HEK293T (cell line): Measurements from ENCODE around the gene NTF3.

Source experiments
- ARNT ChIP-seq: fragments of 450-650 bp; IDR thresholded peaks from 2 replicates; pipeline ENCODE4 v1.6.1; 2017; ENCODE audit warnings: mild to moderate bottlenecking
- BHLHE40 ChIP-seq: fragments of 450-650 bp; IDR thresholded peaks from 2 replicates; pipeline ENCODE4 v1.6.1; 2016; ENCODE audit warnings: mild to moderate bottlenecking, moderate library complexity, borderline replicate concordance
- CTBP1 ChIP-seq: fragments of 450-650 bp; IDR thresholded peaks from 2 replicates; pipeline ENCODE4 v1.6.1; 2016; ENCODE audit warnings: borderline replicate concordance
- FOXK2 ChIP-seq: fragments of 450-650 bp; IDR thresholded peaks from 2 replicates; pipeline ENCODE4 v1.6.1; 2016; ENCODE audit warnings: mild to moderate bottlenecking
- FOXM1 ChIP-seq: fragments of 450-650 bp; IDR thresholded peaks from 2 replicates; pipeline ENCODE4 v1.6.1; 2017; ENCODE audit warnings: mild to moderate bottlenecking, borderline replicate concordance
- NFRKB ChIP-seq: fragments of 450-650 bp; IDR thresholded peaks from 2 replicates; pipeline ENCODE4 v1.6.1; 2016; ENCODE audit warnings: mild to moderate bottlenecking, moderate library complexity
- PKNOX1 ChIP-seq: fragments of 450-650 bp; IDR thresholded peaks from 2 replicates; pipeline ENCODE4 v1.6.1; 2016
- SP1 ChIP-seq: fragments of 450-650 bp; IDR thresholded peaks from 2 replicates; pipeline ENCODE4 v1.6.1; 2017

GRCh38 chr12:5498076-5498475, 66.2 kb downstream of the NTF3 start:
- TF ChIP-seq ARNT, result no peak
- no peak for TF ChIP-seq FOXM1
- no peak for TF ChIP-seq SP1
- no peak for TF ChIP-seq BHLHE40
- no peak for TF ChIP-seq FOXK2
- TF ChIP-seq NFRKB, result no peak
- no peak for TF ChIP-seq PKNOX1
- TF ChIP-seq CTBP1, result no peak
